ENCODE data around the gene PITX3. TPM values are rescaled to one million over a fixed set of nuclear protein-coding genes. Genes with fewer than 3 reads are reported as not detected.

PITX3 gene
- under 1 TPM; 0.28 to 0.96 TPM for total RNA-seq

- H3K36me3 ChIP-seq = no peaks in the 10 kb centered on the region
- no peaks in the 10 kb centered on the region for H3K9me3 ChIP-seq
- no peak within 1 kb of the TSS for H3K27ac ChIP-seq
- no peaks in the 10 kb centered on the region for H3K27me3 ChIP-seq
- H3K4me1 ChIP-seq = peaks cover 0 to 37% of the 10 kb centered on the region in 2 donors
- TF ChIP-seq, protein P1, sequence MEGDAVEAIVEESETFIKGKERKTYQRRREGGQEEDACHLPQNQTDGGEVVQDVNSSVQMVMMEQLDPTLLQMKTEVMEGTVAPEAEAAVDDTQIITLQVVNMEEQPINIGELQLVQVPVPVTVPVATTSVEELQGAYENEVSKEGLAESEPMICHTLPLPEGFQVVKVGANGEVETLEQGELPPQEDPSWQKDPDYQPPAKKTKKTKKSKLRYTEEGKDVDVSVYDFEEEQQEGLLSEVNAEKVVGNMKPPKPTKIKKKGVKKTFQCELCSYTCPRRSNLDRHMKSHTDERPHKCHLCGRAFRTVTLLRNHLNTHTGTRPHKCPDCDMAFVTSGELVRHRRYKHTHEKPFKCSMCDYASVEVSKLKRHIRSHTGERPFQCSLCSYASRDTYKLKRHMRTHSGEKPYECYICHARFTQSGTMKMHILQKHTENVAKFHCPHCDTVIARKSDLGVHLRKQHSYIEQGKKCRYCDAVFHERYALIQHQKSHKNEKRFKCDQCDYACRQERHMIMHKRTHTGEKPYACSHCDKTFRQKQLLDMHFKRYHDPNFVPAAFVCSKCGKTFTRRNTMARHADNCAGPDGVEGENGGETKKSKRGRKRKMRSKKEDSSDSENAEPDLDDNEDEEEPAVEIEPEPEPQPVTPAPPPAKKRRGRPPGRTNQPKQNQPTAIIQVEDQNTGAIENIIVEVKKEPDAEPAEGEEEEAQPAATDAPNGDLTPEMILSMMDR (IDR thresholded peaks at IDR 0.05) = peak in 1 of 2 donors; percentile 27
- peak within 1 kb of the TSS; percentile 51 to 65 for H3K4me3 ChIP-seq
- DNase-seq (ENCODE audit: low spot score) = peak; percentile 93
These were observed at the start of gene PITX3 for GRCh38 chr10:102241444-102242117. Gene PITX3 (minus strand): TSS chr10:102241512. CDS start chr10:102232080, 9,432 bp downstream.

DNA sequence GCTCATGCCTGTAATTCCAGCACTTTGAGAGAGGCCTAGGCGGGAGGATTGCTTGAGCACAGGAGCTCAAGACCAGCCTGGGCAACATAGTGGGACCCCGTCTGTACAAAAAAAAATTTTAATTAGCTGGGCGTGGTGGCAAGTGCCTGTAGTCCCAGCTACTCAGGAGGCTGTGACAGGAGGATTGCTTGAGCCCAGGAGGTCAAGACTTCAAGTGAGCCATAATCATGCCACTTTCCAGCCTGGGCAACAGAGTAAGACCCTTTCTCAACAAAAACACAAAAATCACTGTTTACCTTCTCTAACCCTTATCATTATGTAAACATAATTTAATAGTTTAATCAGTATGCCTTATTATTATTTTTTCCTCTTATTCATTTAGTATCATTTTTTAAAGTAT is 48.5 kb upstream of the PITX3 start:
- TF ChIP-seq, protein P1 (IDR thresholded peaks at IDR 0.05) = no peak
- peaks cover 0 to 23% of the 10 kb centered on the region in 2 donors for H3K4me1 ChIP-seq
- H3K9me3 ChIP-seq = no peaks in the 10 kb centered on the region
- no peaks in the 10 kb centered on the region for H3K27me3 ChIP-seq
- DNase-seq (ENCODE audit: low spot score) = no peak
- no peaks in the 10 kb centered on the region for H3K36me3 ChIP-seq
- no peak overlapping the region for H3K27ac ChIP-seq
- no peak overlapping the region for H3K4me3 ChIP-seq

- no peaks in the 10 kb centered on the region for H3K27me3 ChIP-seq
- DNase-seq (ENCODE audit: low spot score) = no peak
- no peaks in the 10 kb centered on the region for H3K36me3 ChIP-seq
- peaks cover 0 to 26% of the 10 kb centered on the region in 2 donors for H3K4me1 ChIP-seq
- H3K9me3 ChIP-seq = no peaks in the 10 kb centered on the region
- TF ChIP-seq, protein P1 (IDR thresholded peaks at IDR 0.05) = no peak
- H3K4me3 ChIP-seq = no peak overlapping the region
- no peak overlapping the region for H3K27ac ChIP-seq
These were observed 48.0 kb upstream of the PITX3 start for GRCh38 chr10:102289356-102289755.

GRCh38 chr10:102287991-102288390 is 46.7 kb upstream of the PITX3 start:
- H3K27ac ChIP-seq = no peak overlapping the region
- H3K27me3 ChIP-seq = no peaks in the 10 kb centered on the region
- TF ChIP-seq, protein P1 (IDR thresholded peaks at IDR 0.05) = no peak
- H3K9me3 ChIP-seq = no peaks in the 10 kb centered on the region
- no peak for DNase-seq (ENCODE audit: low spot score)
- no peak overlapping the region for H3K4me3 ChIP-seq
- H3K4me1 ChIP-seq = peaks cover 0 to 39% of the 10 kb centered on the region in 2 donors
- no peaks in the 10 kb centered on the region for H3K36me3 ChIP-seq

DNA sequence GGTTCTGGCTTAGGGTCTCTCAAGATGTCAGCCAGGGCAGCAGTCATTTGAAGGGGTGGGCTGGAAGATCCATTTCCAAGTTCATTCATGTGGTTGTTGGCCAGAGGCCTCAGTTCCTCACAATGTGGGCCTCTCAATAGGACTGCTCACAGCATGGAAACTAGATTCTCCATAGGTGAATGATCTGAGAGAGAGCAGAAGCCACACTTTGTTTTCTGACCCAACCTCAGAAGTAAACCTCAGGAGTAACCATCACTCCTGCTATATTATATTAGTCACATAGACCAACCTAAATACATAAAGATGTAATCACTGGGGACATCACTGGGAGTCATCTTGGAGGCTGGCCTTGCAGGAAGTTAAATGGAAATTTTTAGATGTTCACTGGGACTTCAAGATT is 46.2 kb upstream of the PITX3 start:
- Histone ChIP-seq H3K36me3 (no peaks in the 10 kb centered on the region), H3K27ac (no peak overlapping the region), H3K9me3 (no peaks in the 10 kb centered on the region), H3K4me3 (no peak overlapping the region), H3K4me1 (peaks cover 0 to 41% of the 10 kb centered on the region in 2 donors), H3K27me3 (no peaks in the 10 kb centered on the region)
- TF ChIP-seq, protein P1 (IDR thresholded peaks at IDR 0.05) = no peak
- DNase-seq (ENCODE audit: low spot score) = no peak

GRCh38 chr10:102286216-102286615 is 44.9 kb upstream of the PITX3 start:
- peaks cover 0 to 32% of the 10 kb centered on the region in 2 donors for H3K4me1 ChIP-seq
- no peaks in the 10 kb centered on the region for H3K9me3 ChIP-seq
- no peak overlapping the region for H3K4me3 ChIP-seq
- no peaks in the 10 kb centered on the region for H3K36me3 ChIP-seq
- TF ChIP-seq, protein P1 (IDR thresholded peaks at IDR 0.05) = no peak
- DNase-seq (ENCODE audit: low spot score) = no peak
- no peaks in the 10 kb centered on the region for H3K27me3 ChIP-seq
- H3K27ac ChIP-seq = no peak overlapping the region

Data from right atrium auricular region (tissue), 2 donors.